ENCODE results near the gene FGF6. TPM values are rescaled to one million over a fixed set of nuclear protein-coding genes. Genes with fewer than 3 reads are reported as not detected.
A peak's percentile ranks its signal among the peaks of the same experiment; 100 is the strongest.

FGF6 gene
- total and polyA plus RNA-seq, 2 experiments from 2014 or later: not detected

GRCh38 chr12:4478933-4479332 is 33.3 kb upstream of the FGF6 start:
- H3K9me2 ChIP-seq (ENCODE audit: insufficient read depth): peaks cover 3% of the 10 kb centered on the region; the same call in 1 of the 2 replicates
- H3K79me2 ChIP-seq (replicated peaks; ENCODE audit: insufficient read depth): no peaks in the 10 kb centered on the region
- no peak overlapping the region for H3K27ac Mint-ChIP-seq
- no peaks in the 10 kb centered on the region for H3K27me3 ChIP-seq (ENCODE audit: insufficient read depth)
- H3K4me1 ChIP-seq (ENCODE audit: insufficient read depth): no peaks in the 10 kb centered on the region
- H3K9me3 Mint-ChIP-seq: peaks cover 27% of the 10 kb centered on the region
- H3K4me3 Mint-ChIP-seq: no peak overlapping the region
- no peaks in the 10 kb centered on the region for H3F3A ChIP-seq (replicated peaks; ENCODE audit: low read depth)
- no peak overlapping the region for H3K27ac ChIP-seq (ENCODE audit: low read depth)
- DNase-seq (ENCODE audit: low spot score) (peak; percentile 15), ATAC-seq (no peak)
- TF ChIP-seq POLR2AphosphoS5 (IDR thresholded peaks at IDR 0.05; ENCODE audit: low read depth) (no peak), ZNF462 (CRISPR knock-in tag; IDR thresholded peaks at IDR 0.05) (no peak), EZH2phosphoT487 (IDR thresholded peaks at IDR 0.05; ENCODE audit: unreplicated experiment) (no peak), EZH2 (IDR thresholded peaks at IDR 0.05; ENCODE audit: low read depth, unreplicated experiment) (no peak), CTCF (conservative IDR thresholded peaks at IDR 0.05; ENCODE audit: low read depth in 2 of 2) (no peak), ZNF114 (CRISPR knock-in tag; IDR thresholded peaks at IDR 0.05) (no peak), REST (IDR thresholded peaks at IDR 0.05; ENCODE audit: unreplicated experiment) (no peak), ZNF331 (CRISPR knock-in tag; IDR thresholded peaks at IDR 0.05; ENCODE audit: low read depth) (no peak)
- no peaks in the 10 kb centered on the region for H3K36me3 ChIP-seq (ENCODE audit: insufficient read depth)
- no peaks in the 10 kb centered on the region for H4K20me1 ChIP-seq (replicated peaks; ENCODE audit: insufficient read depth)
- no peak overlapping the region for H2AFZ ChIP-seq
- no peak overlapping the region for H3K4me3 ChIP-seq
- no peaks in the 10 kb centered on the region for H3K27me3 Mint-ChIP-seq (ENCODE audit: insufficient read depth, low read depth, poor library complexity)
- peaks cover 4% of the 10 kb centered on the region; the same call in 2 of the 3 replicates for H3K4me1 Mint-ChIP-seq
- H3K36me3 Mint-ChIP-seq (ENCODE audit: low read depth): peaks cover 11% of the 10 kb centered on the region; the same call in 2 of the 3 replicates
- H3K4me2 ChIP-seq: no peak overlapping the region

Measured in GM23338 (cell line).